HepG2 (cell line): ENCODE measurements around the gene COCH. TPM values are rescaled to one million over a fixed set of nuclear protein-coding genes. Genes with fewer than 3 reads are reported as not detected.
A peak's percentile ranks its signal among the peaks of the same experiment; 100 is the strongest.

Experiments used
- ATF7 ChIP-seq, 2 experiments: fragments of 450-650 bp in 1 of 2; sonication (generic) in 1 of 2; formaldehyde crosslinking in 1 of 2; IDR thresholded peaks; 2 replicates each; pipeline versions ENCODE4 v1.4.0 to v1.6.1; 2016 to 2020; ENCODE audit warnings: antibody characterized with exemption in 1 of 2, mild to moderate bottlenecking in 1 of 2, missing genetic modification reagents in 1 of 2
- CEBPB ChIP-seq: IDR thresholded peaks from 2 replicates; pipeline ENCODE4 v1.6.1; 2011; ENCODE audit warnings: low read depth, low read length, improper control_type of control experiment, borderline replicate concordance
- GLMP ChIP-seq: sonication (generic); formaldehyde crosslinking; IDR thresholded peaks from 2 replicates; pipeline ENCODE4 v1.9.0; 2021; ENCODE audit warnings: missing genetic modification reagents, mild to moderate bottlenecking, borderline replicate concordance
- NFKBIZ ChIP-seq: IDR thresholded peaks from 2 replicates; pipeline ENCODE4 v1.6.1; 2018; ENCODE audit warnings: missing genetic modification reagents, missing compliant biosample characterization
- NR2F2 ChIP-seq: IDR thresholded peaks from 2 replicates; pipeline ENCODE4 v1.6.1; 2012; ENCODE audit warnings: low read depth, inconsistent platforms, borderline replicate concordance
- PRPF4 ChIP-seq: fragments of 200-400 bp; formaldehyde crosslinking; IDR thresholded peaks from 2 replicates; pipeline ENCODE4 v1.6.1; 2016; ENCODE audit warnings: low read length, low read depth; ENCODE audit not compliant: poor library complexity, severe bottlenecking
- TEAD3 ChIP-seq: optimal IDR thresholded peaks from 2 replicates; pipeline ENCODE3; 2016; ENCODE audit warnings: borderline replicate concordance
- ZMYM2 ChIP-seq: sonication (generic); formaldehyde crosslinking; IDR thresholded peaks from 2 replicates; pipeline ENCODE4 v1.8.0; 2022; ENCODE audit warnings: mild to moderate bottlenecking, missing genetic modification reagents
- ZNF124 ChIP-seq: sonication (generic); formaldehyde crosslinking; IDR thresholded peaks from 2 replicates; pipeline ENCODE4 v1.4.0; 2020; ENCODE audit warnings: missing genetic modification reagents
- ZNF556 ChIP-seq: sonication (generic); formaldehyde crosslinking; IDR thresholded peaks from 2 replicates; pipeline ENCODE4 v1.4.0; 2020; ENCODE audit warnings: mild to moderate bottlenecking, missing genetic modification reagents, borderline replicate concordance
- ZNF614 ChIP-seq: IDR thresholded peaks from 2 replicates; pipeline ENCODE4 v1.6.1; 2018; ENCODE audit warnings: missing biosample characterization, missing genetic modification reagents, inconsistent platforms, borderline replicate concordance
- polyA plus RNA-seq, 8 experiments: library from polyadenylated mRNA; depleted of rRNA in 3 of 8; stranded (reverse) in 7 of 8; unstranded in 1 of 8; fragments of >200 nt; fragmentation: Illumina TruSeq in 4 of 8; extraction: Trizol in 4 of 8; gene quantifications; 2 replicates each; pipeline versions ENCODE4 v1.2.1 to v1.2.3, GENCODE V29; 2011 to 2016; ENCODE audit warnings: low read depth in 4 of 8, missing spikeins in 1 of 8, mixed read lengths in 1 of 8; ENCODE audit not compliant: insufficient read depth in 1 of 8
- total RNA-seq, 5 experiments: library from RNA; depleted of rRNA; stranded (reverse); fragments of >200 nt; fragmentation: Illumina TruSeq; extraction: Trizol; gene quantifications; 2 replicates each; pipeline ENCODE4 v1.2.3, GENCODE V29; 2016; ENCODE audit warnings: low read depth in 1 of 5
- TF ChIP-seq, protein P1 (sequence below): IDR thresholded peaks from 2 replicates; pipeline ENCODE4 v1.6.1; 2016; ENCODE audit warnings: missing compliant biosample characterization, missing genetic modification reagents, borderline replicate concordance

The COCH gene
- total and polyA plus RNA-seq, 2 of the 13 experiments (the other 11 are each of a cell fraction or from before 2014, with no cell fraction given): 78.2 to 79.3 TPM

GRCh38 chr14:30848449-30849240 lies 25.7 kb upstream of the COCH start (continued):
- TF ChIP-seq ATF7 (IDR thresholded peaks at IDR 0.05) (no peak), ATF7 (CRISPR knock-in tag; IDR thresholded peaks at IDR 0.05) (no peak), NFKBIZ (no peak), ZNF614 (CRISPR knock-in tag) (peak; percentile 29; the same call in 1 of the 2 replicates), TEAD3 (CRISPR knock-in tag) (peak; percentile 15), PRPF4 (no peak), ZNF124 (peak; percentile 49; the same call in 1 of the 2 replicates), ZMYM2 (CRISPR knock-in tag) (0 out of 2 replicates have a peak, but pooled peaks have one; percentile 37), GLMP (CRISPR knock-in tag) (no peak), CEBPB (peak; percentile 96), NR2F2 (no peak), ZNF556 (no peak)
- TF ChIP-seq, protein P1, sequence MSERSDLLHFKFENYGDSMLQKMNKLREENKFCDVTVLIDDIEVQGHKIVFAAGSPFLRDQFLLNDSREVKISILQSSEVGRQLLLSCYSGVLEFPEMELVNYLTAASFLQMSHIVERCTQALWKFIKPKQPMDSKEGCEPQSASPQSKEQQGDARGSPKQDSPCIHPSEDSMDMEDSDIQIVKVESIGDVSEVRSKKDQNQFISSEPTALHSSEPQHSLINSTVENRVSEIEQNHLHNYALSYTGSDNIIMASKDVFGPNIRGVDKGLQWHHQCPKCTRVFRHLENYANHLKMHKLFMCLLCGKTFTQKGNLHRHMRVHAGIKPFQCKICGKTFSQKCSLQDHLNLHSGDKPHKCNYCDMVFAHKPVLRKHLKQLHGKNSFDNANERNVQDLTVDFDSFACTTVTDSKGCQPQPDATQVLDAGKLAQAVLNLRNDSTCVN (CRISPR knock-in tag): no peak
